Ishikawa (cell line): ENCODE results near the gene MSMP.

Experiments used
- CEBPB ChIP-seq: IDR thresholded peaks from 2 replicates; pipeline ENCODE4 v1.6.1; 2012
- RAD21 ChIP-seq: IDR thresholded peaks from 2 replicates; pipeline ENCODE4 v1.6.1; 2012; ENCODE audit warnings: low read depth
- TEAD4 ChIP-seq: IDR thresholded peaks from 2 replicates; pipeline ENCODE4 v1.6.1; 2012
- YY1 ChIP-seq: IDR thresholded peaks from 2 replicates; pipeline ENCODE4 v1.6.1; 2012; ENCODE audit warnings: low read depth
- TF ChIP-seq, protein P1 (sequence below): IDR thresholded peaks from 2 replicates; pipeline ENCODE4 v1.6.1; 2012; ENCODE audit warnings: low read depth, mild to moderate bottlenecking
- TF ChIP-seq, protein P2 (sequence below): IDR thresholded peaks from 2 replicates; pipeline ENCODE4 v1.6.1; 2012

DNA sequence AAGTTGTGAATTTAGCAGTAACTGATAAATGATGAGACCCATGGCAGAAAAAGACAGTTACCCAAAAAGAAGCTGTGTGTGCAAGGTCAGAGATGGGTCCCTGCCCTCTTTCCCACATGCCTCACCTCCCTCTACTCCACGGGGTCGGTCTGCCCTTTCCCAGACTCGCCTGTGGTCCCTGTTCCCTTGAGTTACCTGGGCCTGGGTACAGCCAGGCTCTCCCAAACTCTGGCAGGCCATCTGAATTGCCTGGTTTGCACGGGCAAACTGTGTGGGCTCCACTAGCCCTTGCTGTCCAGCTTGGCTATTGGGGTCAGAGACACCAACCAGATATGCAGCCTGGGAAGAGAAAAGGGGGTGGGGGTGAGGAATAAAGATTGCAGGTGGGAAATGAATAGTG is 45.9 kb downstream of the MSMP start:
- TF ChIP-seq, protein P1, sequence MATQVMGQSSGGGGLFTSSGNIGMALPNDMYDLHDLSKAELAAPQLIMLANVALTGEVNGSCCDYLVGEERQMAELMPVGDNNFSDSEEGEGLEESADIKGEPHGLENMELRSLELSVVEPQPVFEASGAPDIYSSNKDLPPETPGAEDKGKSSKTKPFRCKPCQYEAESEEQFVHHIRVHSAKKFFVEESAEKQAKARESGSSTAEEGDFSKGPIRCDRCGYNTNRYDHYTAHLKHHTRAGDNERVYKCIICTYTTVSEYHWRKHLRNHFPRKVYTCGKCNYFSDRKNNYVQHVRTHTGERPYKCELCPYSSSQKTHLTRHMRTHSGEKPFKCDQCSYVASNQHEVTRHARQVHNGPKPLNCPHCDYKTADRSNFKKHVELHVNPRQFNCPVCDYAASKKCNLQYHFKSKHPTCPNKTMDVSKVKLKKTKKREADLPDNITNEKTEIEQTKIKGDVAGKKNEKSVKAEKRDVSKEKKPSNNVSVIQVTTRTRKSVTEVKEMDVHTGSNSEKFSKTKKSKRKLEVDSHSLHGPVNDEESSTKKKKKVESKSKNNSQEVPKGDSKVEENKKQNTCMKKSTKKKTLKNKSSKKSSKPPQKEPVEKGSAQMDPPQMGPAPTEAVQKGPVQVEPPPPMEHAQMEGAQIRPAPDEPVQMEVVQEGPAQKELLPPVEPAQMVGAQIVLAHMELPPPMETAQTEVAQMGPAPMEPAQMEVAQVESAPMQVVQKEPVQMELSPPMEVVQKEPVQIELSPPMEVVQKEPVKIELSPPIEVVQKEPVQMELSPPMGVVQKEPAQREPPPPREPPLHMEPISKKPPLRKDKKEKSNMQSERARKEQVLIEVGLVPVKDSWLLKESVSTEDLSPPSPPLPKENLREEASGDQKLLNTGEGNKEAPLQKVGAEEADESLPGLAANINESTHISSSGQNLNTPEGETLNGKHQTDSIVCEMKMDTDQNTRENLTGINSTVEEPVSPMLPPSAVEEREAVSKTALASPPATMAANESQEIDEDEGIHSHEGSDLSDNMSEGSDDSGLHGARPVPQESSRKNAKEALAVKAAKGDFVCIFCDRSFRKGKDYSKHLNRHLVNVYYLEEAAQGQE, result no peak
- TF ChIP-seq RAD21 (no peak), TEAD4 (no peak), CEBPB (no peak), YY1 (no peak)
- TF ChIP-seq, protein P2, sequence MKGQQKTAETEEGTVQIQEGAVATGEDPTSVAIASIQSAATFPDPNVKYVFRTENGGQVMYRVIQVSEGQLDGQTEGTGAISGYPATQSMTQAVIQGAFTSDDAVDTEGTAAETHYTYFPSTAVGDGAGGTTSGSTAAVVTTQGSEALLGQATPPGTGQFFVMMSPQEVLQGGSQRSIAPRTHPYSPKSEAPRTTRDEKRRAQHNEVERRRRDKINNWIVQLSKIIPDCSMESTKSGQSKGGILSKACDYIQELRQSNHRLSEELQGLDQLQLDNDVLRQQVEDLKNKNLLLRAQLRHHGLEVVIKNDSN, result no peak
